SK-N-SH treated with all-trans-retinoic acid at 6 μM for 48 hours (cell line): Measurements from ENCODE around the gene LY86.

Experiments used
- ATAC-seq: fragments of 200-7000 bp; cut with Tn5 transposase; 3 replicates; pipeline ENCODE4 v1.9.1; 2020; ENCODE audit warnings: mild to moderate bottlenecking, moderate library complexity
- CREB5 ChIP-seq: fragments of 250-450 bp; sonication (Bioruptor Pico); IDR thresholded peaks from 2 replicates; pipeline ENCODE4 v1.5.1; 2020; ENCODE audit warnings: low read depth, mild to moderate bottlenecking, moderate library complexity
- CSDC2 ChIP-seq: fragments of 250-450 bp; sonication (Bioruptor Pico); IDR thresholded peaks from 2 replicates; pipeline ENCODE4 v1.5.0; 2020; ENCODE audit warnings: mild to moderate bottlenecking, moderate library complexity
- GLIS3 ChIP-seq: fragments of 250-450 bp; sonication (Bioruptor Pico); IDR thresholded peaks from 2 replicates; pipeline ENCODE4 v1.5.0; 2020; ENCODE audit warnings: mild to moderate bottlenecking, moderate library complexity
- ISL1 ChIP-seq: fragments of 250-450 bp; sonication (Bioruptor Pico); IDR thresholded peaks from 2 replicates; pipeline ENCODE4 v2.1.2; 2022; ENCODE audit warnings: mild to moderate bottlenecking, moderate library complexity
- POU6F1 ChIP-seq: fragments of 250-450 bp; sonication (Bioruptor Pico); IDR thresholded peaks from 2 replicates; pipeline ENCODE4 v1.8.0; 2021; ENCODE audit warnings: low read depth, mild to moderate bottlenecking, moderate library complexity, borderline replicate concordance
- RARB ChIP-seq: fragments of 250-450 bp; sonication (Bioruptor Pico); IDR thresholded peaks from 2 replicates; pipeline ENCODE4 v1.8.0; 2021; ENCODE audit warnings: mild to moderate bottlenecking, moderate library complexity
- SNAI2 ChIP-seq: fragments of 250-450 bp; sonication (Bioruptor Pico); IDR thresholded peaks from 2 replicates; pipeline ENCODE4 v1.5.0; 2020; ENCODE audit warnings: mild to moderate bottlenecking, moderate library complexity
- TCF4 ChIP-seq: fragments of 250-450 bp; sonication (Bioruptor Pico); IDR thresholded peaks from 2 replicates; pipeline ENCODE4 v1.8.0; 2021; ENCODE audit warnings: mild to moderate bottlenecking, moderate library complexity, borderline replicate concordance
- TOX ChIP-seq: fragments of 250-450 bp; sonication (Bioruptor Pico); IDR thresholded peaks from 2 replicates; pipeline ENCODE4 v1.8.0; 2021; ENCODE audit warnings: mild to moderate bottlenecking, moderate library complexity, borderline replicate concordance
- TSHZ2 ChIP-seq: fragments of 250-450 bp; sonication (Bioruptor Pico); IDR thresholded peaks from 2 replicates; pipeline ENCODE4 v1.5.0; 2020; ENCODE audit warnings: mild to moderate bottlenecking, moderate library complexity
- ZFP3 ChIP-seq: fragments of 250-450 bp; sonication (Bioruptor Pico); IDR thresholded peaks from 2 replicates; pipeline ENCODE4 v1.5.0; 2020; ENCODE audit warnings: mild to moderate bottlenecking, moderate library complexity
- ZFP30 ChIP-seq: fragments of 450-650 bp; formaldehyde crosslinking; IDR thresholded peaks from 2 replicates; pipeline ENCODE4 v1.5.0; 2022; ENCODE audit warnings: mild to moderate bottlenecking, moderate library complexity
- ZNF565 ChIP-seq: fragments of 450-650 bp; formaldehyde crosslinking; conservative IDR thresholded peaks from 2 replicates; pipeline ENCODE4 v1.5.0; 2020; ENCODE audit warnings: low read depth, mild to moderate bottlenecking, moderate library complexity
- ZNF70 ChIP-seq: fragments of 450-650 bp; formaldehyde crosslinking; IDR thresholded peaks from 2 replicates; pipeline ENCODE4 v1.5.0; 2020; ENCODE audit warnings: mild to moderate bottlenecking, moderate library complexity
- ZNF8 ChIP-seq: fragments of 450-650 bp; formaldehyde crosslinking; IDR thresholded peaks from 2 replicates; pipeline ENCODE4 v1.5.0; 2020; ENCODE audit warnings: mild to moderate bottlenecking, moderate library complexity

LY86 gene

GRCh38 chr6:6587696-6588063 lies 840 bp upstream of the LY86 start:
- TF ChIP-seq RARB (CRISPR knock-in tag): no peak
- no peak for TF ChIP-seq SNAI2
- no peak for TF ChIP-seq CREB5 (CRISPR knock-in tag)
- TF ChIP-seq TOX (CRISPR knock-in tag): no peak
- TF ChIP-seq, all 23 proteins: peak for 0
- ATAC-seq: no peak

- TF ChIP-seq CSDC2 (no peak), RARB (CRISPR knock-in tag) (no peak), GLIS3 (CRISPR knock-in tag) (no peak), TOX (CRISPR knock-in tag) (no peak), POU6F1 (CRISPR knock-in tag) (no peak), TSHZ2 (no peak), ZFP30 (CRISPR knock-in tag) (no peak), CREB5 (CRISPR knock-in tag) (no peak)
- ATAC-seq: no peak
Observed at GRCh38 chr6:6588924-6589709, 597 bp downstream of the LY86 start.

GRCh38 chr6:6590530-6590929 lies 2.0 kb downstream of the LY86 start:
- TF ChIP-seq RARB (CRISPR knock-in tag) (no peak), CSDC2 (no peak), ZFP3 (no peak), ISL1 (CRISPR knock-in tag) (no peak), POU6F1 (CRISPR knock-in tag) (no peak)
- ATAC-seq: no peak

GRCh38 chr6:6591778-6592465 lies 3.4 kb downstream of the LY86 start:
- TF ChIP-seq ZNF8 (no peak), TCF4 (CRISPR knock-in tag) (no peak), ZNF70 (no peak), TOX (CRISPR knock-in tag) (no peak), ZNF565 (CRISPR knock-in tag) (no peak)
- ATAC-seq: no peak
